NCI-H82 (cell line): ENCODE results near the gene FBLN5.
A peak's percentile ranks its signal among the peaks of the same experiment; 100 is the strongest.

Source experiments
- DNase-seq: peaks from one replicate; lab custom pipeline; 2025; lab: John Stamatoyannopoulos, UW

FBLN5 gene

DNA sequence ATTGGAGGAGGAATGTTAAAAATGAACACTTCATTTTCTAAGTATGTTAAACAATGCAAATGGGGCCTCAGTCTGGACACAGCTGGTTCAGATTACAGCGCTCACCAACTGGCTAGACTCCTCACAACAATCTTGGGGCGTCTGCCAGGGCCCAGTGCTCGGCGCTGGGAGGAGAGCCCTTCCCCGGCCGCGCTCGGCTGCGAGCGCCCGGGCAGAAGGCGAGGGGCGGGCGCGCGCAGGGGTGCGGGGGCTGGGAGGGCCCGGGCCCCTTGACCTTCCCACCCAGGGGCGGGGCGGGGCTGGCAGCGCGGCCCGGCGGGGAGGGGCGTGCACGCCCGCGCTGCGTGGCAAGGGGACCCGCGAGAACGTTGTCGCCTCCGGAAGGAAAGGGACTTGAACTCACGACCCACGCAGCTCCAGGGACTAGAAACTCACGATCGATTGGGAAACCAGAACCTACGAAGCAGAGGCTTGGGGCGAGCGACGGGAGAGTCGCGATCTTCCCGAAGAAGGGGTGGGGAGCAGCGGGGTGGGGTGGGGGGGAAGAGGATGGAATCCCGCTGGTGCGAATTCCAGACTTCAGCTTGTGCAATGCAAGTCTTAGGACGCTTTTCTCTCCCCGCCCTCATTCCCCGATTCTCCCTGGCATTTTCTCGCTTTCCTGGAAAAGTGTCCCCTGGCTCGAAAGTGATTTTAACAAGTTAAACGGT is at the start of gene FBLN5:
Gene FBLN5, minus strand, starts transcription at position 220 of the 710 bp plus-strand sequence. CDS start 465 bp downstream, outside the sequence.
- DNase-seq: peak; percentile 26

- DNase-seq: peak; percentile 72
Measured at GRCh38 chr14:91996948-91997371, 49.5 kb upstream of the FBLN5 start.

DNA sequence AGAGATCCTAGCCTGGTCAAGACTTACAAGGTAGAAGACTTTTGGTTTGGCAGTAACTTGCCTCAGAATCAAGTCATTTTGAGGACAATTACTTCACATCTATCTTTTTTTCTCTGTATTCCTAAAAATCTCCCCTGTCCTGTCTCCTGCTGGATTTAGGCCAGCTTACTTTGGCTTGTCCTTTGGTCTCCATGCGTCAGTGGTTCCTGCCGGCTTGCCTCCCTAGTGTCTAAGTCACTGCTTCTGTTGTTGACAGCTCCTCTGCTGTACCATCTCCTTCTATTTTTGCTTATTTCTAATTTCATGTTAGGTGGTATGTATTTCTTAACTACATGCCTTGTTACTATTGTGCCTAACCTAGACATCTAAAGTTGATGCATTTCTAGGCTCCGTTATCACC is 39.7 kb upstream of the FBLN5 start:
- DNase-seq: no peak

GRCh38 chr14:91985521-91986255 is 38.2 kb upstream of the FBLN5 start:
- no peak for DNase-seq

GRCh38 chr14:91985008-91985407 is 37.5 kb upstream of the FBLN5 start:
- no peak for DNase-seq

GRCh38 chr14:91983588-91983987 is 36.1 kb upstream of the FBLN5 start:
- DNase-seq: no peak

DNA sequence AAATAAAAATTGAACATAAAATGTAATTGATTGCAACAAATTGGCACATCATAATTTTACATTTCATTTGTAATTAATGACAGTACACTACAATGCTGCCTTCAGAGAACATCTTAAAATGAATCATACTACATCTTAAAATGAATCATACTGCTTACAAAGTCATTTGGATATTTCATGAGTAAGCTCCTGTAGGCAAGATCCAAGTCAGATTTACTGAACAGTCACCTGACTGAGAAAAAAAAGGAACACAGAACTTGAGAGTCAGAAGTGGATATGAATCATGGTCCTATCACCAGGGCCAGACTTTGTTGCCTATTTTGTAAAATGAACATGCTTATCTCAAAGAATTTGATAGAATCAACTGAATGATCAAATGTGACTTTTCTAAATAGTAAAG is 32.7 kb upstream of the FBLN5 start:
- DNase-seq: no peak

DNA sequence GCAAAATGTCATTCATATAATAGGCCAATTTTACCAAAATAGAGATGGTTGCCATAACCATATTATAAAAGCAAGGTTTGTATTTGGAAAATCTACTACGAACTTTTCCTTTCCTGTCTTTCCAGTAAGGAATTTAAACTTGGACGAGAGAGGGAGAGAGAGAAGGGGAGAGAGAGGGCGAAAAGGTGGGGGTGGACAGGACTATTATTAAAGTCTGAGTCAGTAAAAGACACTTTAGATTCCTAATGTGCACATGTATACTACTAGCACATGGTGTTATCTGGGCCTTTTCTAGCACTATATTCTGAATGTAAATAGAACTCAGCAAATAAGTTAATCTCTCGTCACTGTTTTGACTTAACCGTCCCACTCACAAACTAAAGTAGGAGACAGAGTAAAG is 30.4 kb upstream of the FBLN5 start:
- DNase-seq: no peak

DNA sequence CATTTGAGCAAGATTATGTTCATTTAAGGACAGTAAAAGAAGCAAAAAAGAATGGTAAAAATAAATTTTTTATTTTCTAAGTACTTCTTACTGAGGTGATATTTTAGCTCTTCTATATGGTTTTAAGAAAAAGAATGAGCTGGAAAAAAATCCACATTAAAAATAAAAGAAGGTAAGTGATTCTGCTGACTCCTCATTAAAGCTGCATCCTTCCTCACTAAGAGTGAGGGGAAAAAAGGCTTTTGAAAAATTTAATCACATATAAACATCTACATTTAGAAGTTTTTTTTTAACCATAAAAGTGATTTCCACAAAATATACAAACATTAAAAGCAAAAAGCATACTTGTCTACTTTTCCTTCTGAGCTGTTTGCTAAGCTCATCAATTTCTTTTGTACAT is 28.3 kb upstream of the FBLN5 start:
- no peak for DNase-seq

- no peak for DNase-seq
Measured at GRCh38 chr14:91971188-91971778, 23.8 kb upstream of the FBLN5 start.

DNA sequence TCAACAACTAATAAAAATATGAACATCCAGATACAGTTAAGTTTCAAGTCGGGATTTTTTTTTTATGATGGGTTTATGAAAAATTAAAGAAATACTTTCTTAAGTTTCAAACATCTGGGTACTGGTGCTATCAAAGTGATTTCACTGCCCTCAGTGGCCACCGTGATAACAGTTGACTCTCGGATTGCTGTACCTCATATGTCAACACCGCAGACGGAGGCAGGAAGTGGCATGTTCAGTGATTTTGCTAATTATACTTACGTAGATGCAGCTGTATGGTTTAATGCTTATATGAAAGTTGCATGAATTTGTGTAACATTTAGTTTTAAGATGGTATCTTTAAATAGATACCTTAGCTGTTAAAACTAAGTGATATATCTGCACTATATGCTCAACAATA is 20.8 kb upstream of the FBLN5 start:
- DNase-seq: no peak

DNA sequence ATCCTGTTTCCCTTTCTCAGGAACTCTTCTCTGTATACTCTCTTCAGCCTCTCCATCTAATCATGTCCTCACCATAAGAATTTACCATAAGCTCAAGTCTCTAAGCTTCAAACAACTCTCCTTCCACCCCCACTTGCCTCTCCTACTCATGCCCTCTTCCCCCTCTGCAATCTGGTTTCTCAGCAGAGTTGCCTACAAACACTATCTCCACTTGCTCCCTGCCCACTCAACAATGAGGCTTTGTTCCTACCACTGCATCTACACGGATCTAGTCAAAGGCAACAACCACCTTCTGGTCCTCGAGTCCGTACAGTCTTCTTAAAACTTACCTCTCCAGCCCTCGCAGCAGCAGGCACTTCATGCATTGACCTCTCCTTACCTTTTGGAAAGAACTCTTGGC is 17.2 kb upstream of the FBLN5 start:
- DNase-seq: no peak

DNA sequence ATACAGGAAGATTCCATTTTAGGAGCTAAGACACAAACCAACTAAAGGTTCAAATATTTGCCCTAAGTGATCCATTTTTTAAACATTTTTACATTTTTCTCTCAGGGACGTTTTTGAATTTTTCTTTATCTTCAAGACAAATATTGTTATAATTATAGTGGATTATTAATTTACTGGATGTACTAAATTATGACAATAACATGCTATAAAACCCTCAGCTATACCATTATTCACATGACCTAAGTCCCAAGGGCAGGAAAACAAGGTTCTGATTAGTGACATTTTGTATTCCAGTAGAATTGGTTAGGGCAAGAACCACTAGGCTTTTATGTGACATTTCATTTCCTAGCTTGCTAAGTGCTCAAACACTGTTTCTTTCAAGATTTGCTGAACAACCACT is 16.5 kb upstream of the FBLN5 start:
- no peak for DNase-seq

GRCh38 chr14:91963465-91963864 is 16.0 kb upstream of the FBLN5 start:
- DNase-seq: no peak

DNA sequence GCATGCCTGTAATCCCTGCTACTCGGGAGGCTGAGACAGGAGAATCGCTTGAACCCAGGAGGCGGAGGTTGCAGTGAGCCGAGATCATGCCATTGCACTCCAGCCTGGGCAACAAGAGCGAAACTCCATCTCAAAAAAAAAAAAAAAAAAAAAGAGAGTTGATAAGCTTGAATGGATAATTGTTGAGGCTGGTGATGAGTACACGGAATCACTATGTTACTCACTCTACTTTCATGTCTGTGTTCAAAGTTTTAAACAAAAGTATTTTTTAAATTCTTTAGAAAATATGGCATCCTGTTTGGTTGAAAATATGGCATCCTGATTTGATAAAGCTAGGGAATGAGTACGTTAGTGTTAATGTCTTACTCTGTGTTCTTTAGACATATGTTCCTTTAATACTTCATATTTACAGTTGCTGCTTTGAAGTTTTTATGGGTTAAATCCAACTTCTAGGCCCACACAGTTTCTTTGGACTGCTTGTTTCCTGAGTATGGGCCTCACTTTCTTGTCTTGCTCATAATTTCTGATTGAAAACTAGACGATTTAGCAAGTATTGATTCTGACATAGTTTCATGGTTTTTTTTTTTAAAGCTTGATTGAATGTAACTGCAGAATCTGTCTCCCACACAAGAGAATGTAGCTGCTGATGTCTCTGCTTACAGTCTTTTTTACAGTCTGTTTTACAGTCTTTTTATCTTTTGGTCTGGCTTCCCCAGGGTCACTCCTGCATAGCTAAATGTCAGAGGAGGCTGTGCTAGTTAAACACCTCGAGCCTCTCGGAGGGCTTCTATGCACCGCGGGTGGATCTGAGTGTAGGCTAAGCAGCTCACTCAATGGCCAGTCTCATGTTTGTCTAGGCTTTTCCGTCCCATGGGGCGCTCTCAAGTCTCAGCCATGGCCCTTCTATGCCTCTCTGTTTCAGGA is 14.1 kb upstream of the FBLN5 start:
- no peak for DNase-seq

DNA sequence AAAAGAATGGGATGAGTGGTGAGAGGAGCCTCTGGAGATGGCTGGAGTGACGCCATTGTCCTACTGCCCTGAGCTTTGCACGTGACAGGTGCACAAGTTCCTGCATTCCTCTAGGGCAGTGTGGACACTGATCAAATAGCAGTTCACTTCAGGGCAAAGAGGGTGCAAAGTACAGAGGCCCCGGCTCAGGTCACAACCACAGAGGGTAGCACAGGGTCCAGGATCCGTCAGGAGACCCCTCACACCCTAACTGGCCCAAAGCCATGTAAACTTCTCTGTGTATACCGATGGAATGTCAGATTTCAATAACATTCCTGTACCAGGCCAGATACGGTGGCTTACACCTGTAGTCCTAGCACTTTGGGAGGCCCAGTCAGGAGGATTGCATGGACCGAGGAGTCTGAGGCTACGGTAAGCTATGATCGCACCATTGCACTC is 10.4 kb upstream of the FBLN5 start:
- DNase-seq: no peak

GRCh38 chr14:91956616-91957015 is 9.1 kb upstream of the FBLN5 start:
- DNase-seq: no peak

DNA sequence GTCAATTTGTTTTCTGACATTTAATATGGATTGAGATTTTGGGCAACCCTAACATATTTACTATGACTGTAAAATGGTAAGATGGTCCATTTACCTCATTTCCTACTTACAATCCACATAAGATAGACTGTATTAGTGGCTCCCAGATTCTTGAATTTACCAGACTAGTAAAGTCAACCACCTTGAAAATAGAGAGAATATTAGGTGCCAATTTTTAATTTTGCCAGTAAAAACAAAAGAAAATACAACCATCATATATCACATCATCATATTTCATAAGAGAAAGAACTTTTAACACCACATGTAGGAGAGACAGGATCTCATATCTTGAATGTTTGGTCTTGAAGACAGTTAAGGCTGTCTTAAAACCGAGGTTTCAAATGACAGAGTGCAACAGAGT is 7.7 kb upstream of the FBLN5 start:
- DNase-seq: no peak

DNA sequence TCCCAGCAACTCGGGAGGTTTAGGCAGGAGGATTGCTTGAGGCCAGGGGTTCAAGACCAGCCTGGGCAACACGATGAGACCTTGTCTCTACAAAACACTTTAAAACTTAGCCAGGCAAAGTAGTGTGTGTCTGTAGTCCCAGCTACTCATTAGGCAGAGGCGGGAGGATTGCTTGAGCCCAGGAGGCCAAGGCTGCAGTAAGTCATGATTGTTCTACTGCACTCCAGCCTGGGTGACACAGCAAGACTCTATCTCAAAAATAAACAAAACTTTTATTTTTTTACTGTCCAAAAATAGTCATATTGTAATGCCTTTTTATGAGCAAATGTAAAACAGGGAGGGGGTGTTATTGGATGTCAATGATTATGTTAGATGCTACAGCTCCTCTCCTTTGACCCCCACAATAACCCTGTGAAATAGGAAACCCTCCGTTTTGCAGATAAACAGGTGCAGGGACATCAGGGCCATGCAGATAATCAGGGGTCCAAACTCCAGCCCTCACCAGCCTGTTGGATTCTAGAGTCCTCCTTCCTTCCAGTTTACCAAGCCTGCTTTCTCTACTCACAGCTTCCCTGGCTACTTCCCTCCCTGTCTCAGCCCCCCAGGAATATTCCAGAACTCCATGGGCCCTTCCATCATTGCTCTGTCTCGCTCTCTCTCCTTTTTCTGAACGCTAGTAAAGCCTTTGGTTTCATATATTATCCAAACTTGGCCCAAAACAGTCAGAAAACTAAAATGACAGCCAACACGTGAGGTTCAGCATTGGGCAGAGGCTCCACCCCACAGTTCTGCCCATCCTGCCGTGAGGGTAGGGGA is 5.9 kb upstream of the FBLN5 start:
- no peak for DNase-seq

GRCh38 chr14:91946622-91947474 is 646 bp downstream of the FBLN5 start:
- DNase-seq: no peak
